Measurements from ENCODE around the gene SP2. TPM values are rescaled to one million over a fixed set of nuclear protein-coding genes. Genes with fewer than 3 reads are reported as not detected.

SP2 gene
- total and polyA plus RNA-seq, 2 donors (not counting 1 experiment from before 2014, with no cell fraction given), result 1.5 to 2.6 TPM

DNA sequence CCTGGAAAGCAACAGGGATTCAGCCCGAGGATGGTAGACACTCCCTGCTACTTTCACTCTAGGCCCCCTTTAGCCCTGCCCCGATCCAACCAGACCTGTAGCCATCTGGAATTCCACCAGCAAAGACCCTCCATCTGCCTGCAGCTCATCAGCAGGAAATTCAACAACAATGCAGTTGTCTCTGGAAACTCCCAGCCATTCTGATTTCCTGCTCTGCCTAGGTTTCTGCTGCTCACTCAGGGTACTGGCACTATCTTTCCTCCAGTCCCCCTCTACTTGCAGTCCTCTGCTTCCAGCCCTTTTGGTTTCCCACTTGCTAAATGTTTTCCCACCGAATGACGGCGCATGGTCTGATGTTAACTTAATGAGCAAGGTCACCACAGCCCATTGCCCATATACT lies 42.4 kb upstream of the SP2 start:
- DNase-seq (ENCODE audit: low read depth in 2 of 2), result no peak
- Histone ChIP-seq H4K20me1 (ENCODE audit: control insufficient read depth, extremely low read depth, insufficient read depth, low read length) (no peaks in the 10 kb centered on the region), H3K4me3 (replicated peaks in 1 of 4; ENCODE audit: control extremely low read depth in 1 of 4, insufficient read depth in 1 of 4, low read depth in 3 of 4, low read length in 4 of 4) (no peak overlapping the region), H3K9ac (ENCODE audit: insufficient read depth, low read length) (no peak overlapping the region), H2AFZ (ENCODE audit: low read length) (no peak overlapping the region), H3K9me3 (ENCODE audit: control insufficient read depth, insufficient read depth, low read depth, low read length) (no peaks in the 10 kb centered on the region), H3K27ac (ENCODE audit: insufficient read depth, low read length) (no peak overlapping the region), H3K4me2 (ENCODE audit: extremely low read depth, insufficient read depth, low read length) (no peak overlapping the region), H3K4me1 (ENCODE audit: control insufficient read depth, extremely low read depth, insufficient read depth, low read length) (peaks cover 2% of the 10 kb centered on the region), H3K36me3 (ENCODE audit: control insufficient read depth, insufficient read depth, low read length) (no peaks in the 10 kb centered on the region), H3K79me2 (ENCODE audit: control insufficient read depth, insufficient read depth, low read length) (no peaks in the 10 kb centered on the region), H3K27me3 (ENCODE audit: control insufficient read depth, insufficient read depth, low read length) (peaks cover 43% of the 10 kb centered on the region)
- TF ChIP-seq, protein P1, sequence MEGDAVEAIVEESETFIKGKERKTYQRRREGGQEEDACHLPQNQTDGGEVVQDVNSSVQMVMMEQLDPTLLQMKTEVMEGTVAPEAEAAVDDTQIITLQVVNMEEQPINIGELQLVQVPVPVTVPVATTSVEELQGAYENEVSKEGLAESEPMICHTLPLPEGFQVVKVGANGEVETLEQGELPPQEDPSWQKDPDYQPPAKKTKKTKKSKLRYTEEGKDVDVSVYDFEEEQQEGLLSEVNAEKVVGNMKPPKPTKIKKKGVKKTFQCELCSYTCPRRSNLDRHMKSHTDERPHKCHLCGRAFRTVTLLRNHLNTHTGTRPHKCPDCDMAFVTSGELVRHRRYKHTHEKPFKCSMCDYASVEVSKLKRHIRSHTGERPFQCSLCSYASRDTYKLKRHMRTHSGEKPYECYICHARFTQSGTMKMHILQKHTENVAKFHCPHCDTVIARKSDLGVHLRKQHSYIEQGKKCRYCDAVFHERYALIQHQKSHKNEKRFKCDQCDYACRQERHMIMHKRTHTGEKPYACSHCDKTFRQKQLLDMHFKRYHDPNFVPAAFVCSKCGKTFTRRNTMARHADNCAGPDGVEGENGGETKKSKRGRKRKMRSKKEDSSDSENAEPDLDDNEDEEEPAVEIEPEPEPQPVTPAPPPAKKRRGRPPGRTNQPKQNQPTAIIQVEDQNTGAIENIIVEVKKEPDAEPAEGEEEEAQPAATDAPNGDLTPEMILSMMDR (conservative IDR thresholded peaks at IDR 0.05 in 1 of 2, IDR thresholded peaks at IDR 0.05 in 1 of 2; ENCODE audit: low read depth in 1 of 2, low read length in 2 of 2), result no peak
- no peak for TF ChIP-seq EZH2 (IDR thresholded peaks at IDR 0.05; ENCODE audit: low read length, missing control alignments)

DNA sequence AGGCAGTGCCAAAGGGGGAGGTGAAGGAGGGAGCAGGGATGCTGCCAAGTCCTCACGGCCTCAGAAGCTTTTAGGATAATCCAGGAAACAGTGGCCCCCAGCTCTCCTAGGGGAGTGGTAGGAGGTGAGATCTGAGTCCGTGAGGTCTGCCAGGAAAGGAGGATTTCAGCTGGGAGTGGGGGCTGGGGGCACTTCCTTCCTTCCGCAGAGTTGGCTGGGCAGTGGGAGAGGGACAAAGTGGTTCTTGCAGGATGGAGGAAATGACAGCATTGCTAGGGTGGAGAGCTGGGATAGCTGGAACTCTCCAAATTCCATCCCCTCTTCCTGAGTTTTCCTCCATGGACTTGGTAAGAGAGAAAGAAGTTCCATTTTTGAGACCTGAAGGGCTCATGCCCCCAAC lies 40.3 kb upstream of the SP2 start:
- Histone ChIP-seq H3K9ac (ENCODE audit: insufficient read depth, low read length) (no peak overlapping the region), H3K27me3 (ENCODE audit: control insufficient read depth, insufficient read depth, low read length) (peaks cover 46% of the 10 kb centered on the region), H3K4me1 (ENCODE audit: control insufficient read depth, extremely low read depth, insufficient read depth, low read length) (peaks cover 2% of the 10 kb centered on the region), H3K36me3 (ENCODE audit: control insufficient read depth, insufficient read depth, low read length) (no peaks in the 10 kb centered on the region), H3K79me2 (ENCODE audit: control insufficient read depth, insufficient read depth, low read length) (no peaks in the 10 kb centered on the region), H4K20me1 (ENCODE audit: control insufficient read depth, extremely low read depth, insufficient read depth, low read length) (no peaks in the 10 kb centered on the region), H3K9me3 (ENCODE audit: control insufficient read depth, insufficient read depth, low read depth, low read length) (no peaks in the 10 kb centered on the region), H2AFZ (ENCODE audit: low read length) (no peak overlapping the region), H3K27ac (ENCODE audit: insufficient read depth, low read length) (no peak overlapping the region), H3K4me3 (replicated peaks in 1 of 4; ENCODE audit: control extremely low read depth in 1 of 4, insufficient read depth in 1 of 4, low read depth in 3 of 4, low read length in 4 of 4) (no peak overlapping the region), H3K4me2 (ENCODE audit: extremely low read depth, insufficient read depth, low read length) (no peak overlapping the region)
- TF ChIP-seq, protein P1 (conservative IDR thresholded peaks at IDR 0.05 in 1 of 2, IDR thresholded peaks at IDR 0.05 in 1 of 2; ENCODE audit: low read depth in 1 of 2, low read length in 2 of 2), result no peak
- no peak for TF ChIP-seq EZH2 (IDR thresholded peaks at IDR 0.05; ENCODE audit: low read length, missing control alignments)
- no peak for DNase-seq (ENCODE audit: low read depth in 2 of 2)

DNA sequence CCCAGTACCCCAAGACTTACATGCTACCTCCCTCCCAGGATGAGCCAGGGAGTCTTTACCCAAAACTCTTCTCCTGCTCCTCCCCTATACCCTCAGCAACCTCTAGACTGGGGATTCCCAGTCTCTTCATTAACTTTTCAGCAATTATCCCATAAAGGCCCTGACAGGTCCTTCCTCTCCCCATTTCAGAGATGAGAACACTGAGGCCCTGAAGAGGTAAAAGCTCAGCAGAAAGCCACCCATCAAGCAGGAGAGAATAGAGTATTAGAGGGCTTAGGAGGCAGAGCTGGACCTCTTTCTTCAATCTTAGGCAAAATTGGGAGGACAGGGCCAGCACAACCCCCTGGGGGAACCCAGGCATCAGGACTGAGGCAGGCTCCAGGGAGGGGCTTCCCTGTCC lies 39.2 kb upstream of the SP2 start:
- no peaks in the 10 kb centered on the region for H4K20me1 ChIP-seq (ENCODE audit: control insufficient read depth, extremely low read depth, insufficient read depth, low read length)
- no peaks in the 10 kb centered on the region for H3K4me1 ChIP-seq (ENCODE audit: control insufficient read depth, extremely low read depth, insufficient read depth, low read length)
- H3K27me3 ChIP-seq (ENCODE audit: control insufficient read depth, insufficient read depth, low read length), result peaks cover 43% of the 10 kb centered on the region
- no peak overlapping the region for H3K27ac ChIP-seq (ENCODE audit: insufficient read depth, low read length)
- H3K4me2 ChIP-seq (ENCODE audit: extremely low read depth, insufficient read depth, low read length), result no peak overlapping the region
- H3K79me2 ChIP-seq (ENCODE audit: control insufficient read depth, insufficient read depth, low read length), result no peaks in the 10 kb centered on the region
- H3K4me3 ChIP-seq (replicated peaks in 1 of 4; ENCODE audit: control extremely low read depth in 1 of 4, insufficient read depth in 1 of 4, low read depth in 3 of 4, low read length in 4 of 4), result no peak overlapping the region
- TF ChIP-seq EZH2 (IDR thresholded peaks at IDR 0.05; ENCODE audit: low read length, missing control alignments), result no peak
- TF ChIP-seq, protein P1 (conservative IDR thresholded peaks at IDR 0.05 in 1 of 2, IDR thresholded peaks at IDR 0.05 in 1 of 2; ENCODE audit: low read depth in 1 of 2, low read length in 2 of 2), result no peak
- DNase-seq (ENCODE audit: low read depth in 2 of 2), result no peak
- no peaks in the 10 kb centered on the region for H3K9me3 ChIP-seq (ENCODE audit: control insufficient read depth, insufficient read depth, low read depth, low read length)
- no peak overlapping the region for H2AFZ ChIP-seq (ENCODE audit: low read length)
- H3K9ac ChIP-seq (ENCODE audit: insufficient read depth, low read length), result no peak overlapping the region
- H3K36me3 ChIP-seq (ENCODE audit: control insufficient read depth, insufficient read depth, low read length), result no peaks in the 10 kb centered on the region
